Fibroblast of lung (primary cell): ENCODE results near the gene CCDC146. TPM values are rescaled to one million over a fixed set of nuclear protein-coding genes. Genes with fewer than 3 reads are reported as not detected.
"Not testable (repeated sequence)": the region's sequence is repeated elsewhere in the genome, so short reads cannot be mapped to it uniquely, and the experiment has no call there.

Experiments used
- DNase-seq, 2 donors: peaks; one replicate each; pipeline versions ENCODE4 v3.0.0 to v3.0.0-alpha.2; 2010; ENCODE audit warnings: low read depth in 2 of 2
- H2AFZ ChIP-seq: 2 replicates; pipeline ENCODE4 v1.5.1; 2012; ENCODE audit warnings: low read length, control low read depth, inconsistent platforms
- H3K27ac ChIP-seq: 2 replicates; pipeline ENCODE4 v1.5.1; 2011; ENCODE audit warnings: low read length, control low read depth; ENCODE audit not compliant: insufficient read depth
- H3K27me3 ChIP-seq: 2 replicates; pipeline ENCODE4 v1.5.1; 2011; ENCODE audit warnings: mild to moderate bottlenecking, low read length; ENCODE audit not compliant: control insufficient read depth, insufficient read depth
- H3K36me3 ChIP-seq: 2 replicates; pipeline ENCODE4 v1.5.1; 2011; ENCODE audit warnings: low read length; ENCODE audit not compliant: control insufficient read depth, insufficient read depth
- H3K4me1 ChIP-seq: 2 replicates; pipeline ENCODE4 v1.5.1; 2011; ENCODE audit warnings: low read length; ENCODE audit not compliant: control insufficient read depth, insufficient read depth; ENCODE audit errors: extremely low read depth
- H3K4me2 ChIP-seq: 2 replicates; pipeline ENCODE4 v1.5.1; 2011; ENCODE audit warnings: low read length, control low read depth; ENCODE audit not compliant: insufficient read depth; ENCODE audit errors: extremely low read depth
- H3K4me3 ChIP-seq, 4 experiments: fragments of 200-600 bp in 1 of 4; sonication (generic) in 1 of 4; replicated peaks in 1 of 4; 2 replicates each; pipeline ENCODE4 v1.5.1; 2011 to 2016; ENCODE audit warnings: low read length in 4 of 4, low read depth in 3 of 4, mild to moderate bottlenecking in 3 of 4, control low read depth in 2 of 4, inconsistent platforms in 1 of 4, mixed read lengths in 1 of 4; ENCODE audit not compliant: insufficient read depth in 1 of 4; ENCODE audit errors: control extremely low read depth in 1 of 4
- H3K79me2 ChIP-seq: 2 replicates; pipeline ENCODE4 v1.5.1; 2012; ENCODE audit warnings: mild to moderate bottlenecking, low read length, inconsistent platforms; ENCODE audit not compliant: control insufficient read depth, insufficient read depth
- H3K9ac ChIP-seq: 2 replicates; pipeline ENCODE4 v1.5.1; 2011; ENCODE audit warnings: mild to moderate bottlenecking, low read length, control low read depth; ENCODE audit not compliant: insufficient read depth
- H3K9me3 ChIP-seq: 2 replicates; pipeline ENCODE4 v1.5.1; 2012; ENCODE audit warnings: low read depth, low read length; ENCODE audit not compliant: control insufficient read depth, insufficient read depth
- H4K20me1 ChIP-seq: 2 replicates; pipeline ENCODE4 v1.5.1; 2011; ENCODE audit warnings: low read length; ENCODE audit not compliant: control insufficient read depth, insufficient read depth; ENCODE audit errors: extremely low read depth
- CTCF ChIP-seq, 2 donors: IDR thresholded peaks in 1 of 2; conservative IDR thresholded peaks in 1 of 2; 1 replicate in 1 of 2; 2 replicates in 1 of 2; pipeline ENCODE4 v1.5.1; 2011 to 2012; ENCODE audit warnings: low read length in 2 of 2, control low read depth in 1 of 2, inconsistent platforms in 1 of 2, low read depth in 1 of 2, mild to moderate bottlenecking in 1 of 2
- EZH2 ChIP-seq: IDR thresholded peaks from 2 replicates; pipeline ENCODE4 v1.5.1; 2012; ENCODE audit warnings: low read length, control low read depth, mild to moderate bottlenecking; ENCODE audit errors: missing control alignments
- polyA plus RNA-seq, 2 donors: library from polyadenylated mRNA; depleted of rRNA in 1 of 2; stranded (reverse) in 1 of 2; unstranded in 1 of 2; fragments of >200 nt; gene quantifications; 2 replicates each; pipeline ENCODE4 v1.2.1, GENCODE V29; 2011 to 2012; ENCODE audit warnings: missing spikeins in 1 of 2
- total RNA-seq: library from RNA; depleted of rRNA; stranded (reverse); fragments of >200 nt; gene quantifications from 2 replicates; pipeline ENCODE4 v1.2.1, GENCODE V29; 2014

CCDC146 gene
- total and polyA plus RNA-seq, 2 donors (not counting 1 experiment from before 2014, with no cell fraction given): 1.6 to 3.6 TPM

- not testable (repeated sequence) for DNase-seq, H3K4me2 ChIP-seq, H4K20me1 ChIP-seq, H3K36me3 ChIP-seq, H3K27ac ChIP-seq, H3K27me3 ChIP-seq, H3K4me3 ChIP-seq, H3K9ac ChIP-seq, H2AFZ ChIP-seq, H3K4me1 ChIP-seq, H3K9me3 ChIP-seq, H3K79me2 ChIP-seq
These were observed 55.6 kb downstream of the CCDC146 start for GRCh38 chr7:77178024-77178423.

GRCh38 chr7:77181015-77181595, 58.7 kb downstream of the CCDC146 start:
- Histone ChIP-seq H3K4me3 (no peak overlapping the region), H3K9ac (no peak overlapping the region), H3K4me1 (no peaks in the 10 kb centered on the region), H4K20me1 (no peaks in the 10 kb centered on the region), H3K27me3 (no peaks in the 10 kb centered on the region), H3K79me2 (no peaks in the 10 kb centered on the region), H3K9me3 (no peaks in the 10 kb centered on the region), H3K4me2 (no peak overlapping the region), H3K27ac (no peak overlapping the region), H3K36me3 (no peaks in the 10 kb centered on the region), H2AFZ (no peak overlapping the region)
- TF ChIP-seq EZH2: no peak
- no peak for TF ChIP-seq CTCF (conservative IDR thresholded peaks at IDR 0.05 in 1 of 2, IDR thresholded peaks at IDR 0.05 in 1 of 2; ENCODE audit: low read depth in 1 of 2, low read length in 2 of 2)
- DNase-seq: no peak

- Histone ChIP-seq H3K27ac (no peak overlapping the region), H3K27me3 (no peaks in the 10 kb centered on the region), H2AFZ (no peak overlapping the region), H3K4me3 (no peak overlapping the region), H3K9me3 (no peaks in the 10 kb centered on the region), H3K4me2 (no peak overlapping the region), H3K9ac (no peak overlapping the region), H4K20me1 (no peaks in the 10 kb centered on the region), H3K36me3 (no peaks in the 10 kb centered on the region), H3K79me2 (no peaks in the 10 kb centered on the region), H3K4me1 (no peaks in the 10 kb centered on the region)
- DNase-seq: no peak
- TF ChIP-seq EZH2: no peak
- TF ChIP-seq CTCF (conservative IDR thresholded peaks at IDR 0.05 in 1 of 2, IDR thresholded peaks at IDR 0.05 in 1 of 2; ENCODE audit: low read depth in 1 of 2, low read length in 2 of 2): no peak
These were observed 59.3 kb downstream of the CCDC146 start for GRCh38 chr7:77181734-77182133.
